HepG2 (cell line): ENCODE results near the gene CLEC16A. TPM values are rescaled to one million over a fixed set of nuclear protein-coding genes. Genes with fewer than 3 reads are reported as not detected.
A peak's percentile ranks its signal among the peaks of the same experiment; 100 is the strongest.

Experiments
- DPF2 ChIP-seq: sonication (generic); formaldehyde crosslinking; IDR thresholded peaks from 2 replicates; pipeline ENCODE4 v1.4.0; 2020; ENCODE audit warnings: mild to moderate bottlenecking, low read depth, missing genetic modification reagents, borderline replicate concordance
- HNRNPH1 ChIP-seq: fragments of 200-400 bp; formaldehyde crosslinking; optimal IDR thresholded peaks from 2 replicates; pipeline ENCODE3; 2017; ENCODE audit warnings: mild to moderate bottlenecking, low read depth, low read length
- KLF6 ChIP-seq: IDR thresholded peaks from 2 replicates; pipeline ENCODE4 v1.8.0; 2016; ENCODE audit warnings: missing biosample characterization, missing genetic modification reagents
- RCOR2 ChIP-seq: IDR thresholded peaks from 2 replicates; pipeline ENCODE4 v1.6.1; 2016; ENCODE audit warnings: missing biosample characterization, missing genetic modification reagents
- SSRP1 ChIP-seq: IDR thresholded peaks from 2 replicates; pipeline ENCODE4 v1.6.1; 2016; ENCODE audit warnings: control low read depth
- U2AF1 ChIP-seq: fragments of 200-400 bp; formaldehyde crosslinking; optimal IDR thresholded peaks from 2 replicates; pipeline ENCODE3; 2017; ENCODE audit warnings: mild to moderate bottlenecking, low read depth, low read length
- ZNF20 ChIP-seq: sonication (generic); formaldehyde crosslinking; IDR thresholded peaks from 2 replicates; pipeline ENCODE4 v1.4.0; 2020; ENCODE audit warnings: mild to moderate bottlenecking, moderate library complexity, missing genetic modification reagents
- ZNF274 ChIP-seq: sonication (generic); formaldehyde crosslinking; IDR thresholded peaks from 2 replicates; pipeline ENCODE4 v1.5.1; 2020; ENCODE audit warnings: mild to moderate bottlenecking, missing genetic modification reagents
- ZNF460 ChIP-seq: sonication (generic); formaldehyde crosslinking; IDR thresholded peaks from 2 replicates; pipeline ENCODE4 v1.5.1; 2020; ENCODE audit warnings: missing genetic modification reagents, mild to moderate bottlenecking, borderline replicate concordance
- ZNF550 ChIP-seq: sonication (generic); formaldehyde crosslinking; IDR thresholded peaks from 2 replicates; pipeline ENCODE4 v1.4.0; 2020; ENCODE audit warnings: mild to moderate bottlenecking, missing genetic modification reagents, borderline replicate concordance
- ZNF577 ChIP-seq: sonication (generic); formaldehyde crosslinking; IDR thresholded peaks from 2 replicates; pipeline ENCODE4 v1.4.0; 2020; ENCODE audit warnings: mild to moderate bottlenecking, low read depth, missing genetic modification reagents, borderline replicate concordance
- ZNF672 ChIP-seq: sonication (generic); formaldehyde crosslinking; IDR thresholded peaks from 2 replicates; pipeline ENCODE4 v1.8.1; 2022; ENCODE audit warnings: missing genetic modification reagents
- ZSCAN12 ChIP-seq: sonication (generic); formaldehyde crosslinking; IDR thresholded peaks from 2 replicates; pipeline ENCODE4 v1.9.0; 2021; ENCODE audit warnings: mild to moderate bottlenecking, missing genetic modification reagents
- polyA plus RNA-seq, 8 experiments: library from polyadenylated mRNA; depleted of rRNA in 3 of 8; stranded (reverse) in 7 of 8; unstranded in 1 of 8; fragments of >200 nt; fragmentation: Illumina TruSeq in 4 of 8; extraction: Trizol in 4 of 8; gene quantifications; 2 replicates each; pipeline versions ENCODE4 v1.2.1 to v1.2.3, GENCODE V29; 2011 to 2016; ENCODE audit warnings: low read depth in 4 of 8, missing spikeins in 1 of 8, mixed read lengths in 1 of 8; ENCODE audit not compliant: insufficient read depth in 1 of 8
- total RNA-seq, 5 experiments: library from RNA; depleted of rRNA; stranded (reverse); fragments of >200 nt; fragmentation: Illumina TruSeq; extraction: Trizol; gene quantifications; 2 replicates each; pipeline ENCODE4 v1.2.3, GENCODE V29; 2016; ENCODE audit warnings: low read depth in 1 of 5
- TF ChIP-seq, protein P1 (sequence below): sonication (generic); formaldehyde crosslinking; IDR thresholded peaks from 2 replicates; pipeline ENCODE4 v1.4.0; 2020; ENCODE audit warnings: missing genetic modification reagents
- TF ChIP-seq, protein P2 (sequence below): sonication (generic); formaldehyde crosslinking; IDR thresholded peaks from 2 replicates; pipeline ENCODE4 v1.4.0; 2020; ENCODE audit warnings: missing genetic modification reagents, borderline replicate concordance
- TF ChIP-seq, protein P3 (sequence below): sonication (generic); formaldehyde crosslinking; IDR thresholded peaks from 2 replicates; pipeline ENCODE4 v1.8.1; 2023; ENCODE audit warnings: mild to moderate bottlenecking, missing genetic modification reagents
- TF ChIP-seq, protein P4 (sequence below): sonication (generic); formaldehyde crosslinking; IDR thresholded peaks from 2 replicates; pipeline ENCODE4 v1.9.0; 2022; ENCODE audit warnings: missing genetic modification reagents, mild to moderate bottlenecking, borderline replicate concordance
- TF ChIP-seq, protein P5 (sequence below): sonication (generic); formaldehyde crosslinking; IDR thresholded peaks from 2 replicates; pipeline ENCODE4 v1.8.1; 2023; ENCODE audit warnings: missing genetic modification reagents, inconsistent platforms, borderline replicate concordance
- TF ChIP-seq, protein P6 (sequence below): sonication (generic); formaldehyde crosslinking; IDR thresholded peaks from 2 replicates; pipeline ENCODE4 v1.5.0; 2020; ENCODE audit warnings: mild to moderate bottlenecking, missing genetic modification reagents

Gene CLEC16A
- total and polyA plus RNA-seq, 2 of the 13 experiments (the other 11 are each of a cell fraction or from before 2014, with no cell fraction given) = 8.5 to 10.3 TPM

DNA sequence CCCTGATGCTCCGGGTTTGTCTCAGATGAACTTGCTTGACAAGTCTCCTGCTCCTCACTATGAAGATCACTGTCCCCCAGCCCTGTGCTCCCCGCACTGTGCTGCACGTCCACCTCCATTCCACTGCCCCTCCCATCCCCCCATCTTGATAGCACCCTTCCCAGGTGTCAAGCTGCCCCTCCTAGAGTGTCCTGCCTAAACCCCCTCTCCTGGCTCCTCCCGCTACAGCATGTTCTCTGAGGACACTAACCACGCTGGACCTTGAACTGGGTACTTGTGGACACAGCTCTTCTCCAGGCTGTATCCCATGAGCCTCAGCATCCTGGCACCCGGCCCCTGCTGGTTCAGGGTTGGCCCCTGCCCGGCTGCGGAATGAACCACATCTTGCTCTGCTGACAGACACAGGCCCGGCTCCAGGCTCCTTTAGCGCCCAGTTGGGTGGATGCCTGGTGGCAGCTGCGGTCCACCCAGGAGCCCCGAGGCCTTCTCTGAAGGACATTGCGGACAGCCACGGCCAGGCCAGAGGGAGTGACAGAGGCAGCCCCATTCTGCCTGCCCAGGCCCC, 20.6 kb upstream of the CLEC16A start (continued):
- TF ChIP-seq, protein P1, sequence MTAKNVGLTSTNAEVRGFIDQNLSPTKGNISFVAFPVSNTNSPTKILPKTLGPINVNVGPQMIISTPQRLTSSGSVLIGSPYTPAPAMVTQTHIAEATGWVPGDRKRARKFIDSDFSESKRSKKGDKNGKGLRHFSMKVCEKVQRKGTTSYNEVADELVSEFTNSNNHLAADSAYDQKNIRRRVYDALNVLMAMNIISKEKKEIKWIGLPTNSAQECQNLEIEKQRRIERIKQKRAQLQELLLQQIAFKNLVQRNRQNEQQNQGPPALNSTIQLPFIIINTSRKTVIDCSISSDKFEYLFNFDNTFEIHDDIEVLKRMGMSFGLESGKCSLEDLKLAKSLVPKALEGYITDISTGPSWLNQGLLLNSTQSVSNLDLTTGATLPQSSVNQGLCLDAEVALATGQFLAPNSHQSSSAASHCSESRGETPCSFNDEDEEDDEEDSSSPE (CRISPR knock-in tag) = no peak; the same call in 1 of the 2 replicates
- TF ChIP-seq ZNF20 (no peak), KLF6 (no peak), ZNF460 (CRISPR knock-in tag) (no peak), ZNF274 (CRISPR knock-in tag) (no peak), U2AF1 (no peak), RCOR2 (CRISPR knock-in tag) (peak; percentile 84), DPF2 (CRISPR knock-in tag) (no peak; the same call in 1 of the 2 replicates), SSRP1 (no peak), ZNF577 (CRISPR knock-in tag) (no peak), ZNF672 (CRISPR knock-in tag) (no peak), HNRNPH1 (peak; percentile 79), ZSCAN12 (no peak), ZNF550 (no peak)
- TF ChIP-seq, protein P2, sequence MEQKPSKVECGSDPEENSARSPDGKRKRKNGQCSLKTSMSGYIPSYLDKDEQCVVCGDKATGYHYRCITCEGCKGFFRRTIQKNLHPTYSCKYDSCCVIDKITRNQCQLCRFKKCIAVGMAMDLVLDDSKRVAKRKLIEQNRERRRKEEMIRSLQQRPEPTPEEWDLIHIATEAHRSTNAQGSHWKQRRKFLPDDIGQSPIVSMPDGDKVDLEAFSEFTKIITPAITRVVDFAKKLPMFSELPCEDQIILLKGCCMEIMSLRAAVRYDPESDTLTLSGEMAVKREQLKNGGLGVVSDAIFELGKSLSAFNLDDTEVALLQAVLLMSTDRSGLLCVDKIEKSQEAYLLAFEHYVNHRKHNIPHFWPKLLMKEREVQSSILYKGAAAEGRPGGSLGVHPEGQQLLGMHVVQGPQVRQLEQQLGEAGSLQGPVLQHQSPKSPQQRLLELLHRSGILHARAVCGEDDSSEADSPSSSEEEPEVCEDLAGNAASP (CRISPR knock-in tag) = peak; percentile 95
- TF ChIP-seq, protein P3, sequence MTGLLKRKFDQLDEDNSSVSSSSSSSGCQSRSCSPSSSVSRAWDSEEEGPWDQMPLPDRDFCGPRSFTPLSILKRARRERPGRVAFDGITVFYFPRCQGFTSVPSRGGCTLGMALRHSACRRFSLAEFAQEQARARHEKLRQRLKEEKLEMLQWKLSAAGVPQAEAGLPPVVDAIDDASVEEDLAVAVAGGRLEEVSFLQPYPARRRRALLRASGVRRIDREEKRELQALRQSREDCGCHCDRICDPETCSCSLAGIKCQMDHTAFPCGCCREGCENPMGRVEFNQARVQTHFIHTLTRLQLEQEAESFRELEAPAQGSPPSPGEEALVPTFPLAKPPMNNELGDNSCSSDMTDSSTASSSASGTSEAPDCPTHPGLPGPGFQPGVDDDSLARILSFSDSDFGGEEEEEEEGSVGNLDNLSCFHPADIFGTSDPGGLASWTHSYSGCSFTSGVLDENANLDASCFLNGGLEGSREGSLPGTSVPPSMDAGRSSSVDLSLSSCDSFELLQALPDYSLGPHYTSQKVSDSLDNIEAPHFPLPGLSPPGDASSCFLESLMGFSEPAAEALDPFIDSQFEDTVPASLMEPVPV = no peak
- TF ChIP-seq, protein P4, sequence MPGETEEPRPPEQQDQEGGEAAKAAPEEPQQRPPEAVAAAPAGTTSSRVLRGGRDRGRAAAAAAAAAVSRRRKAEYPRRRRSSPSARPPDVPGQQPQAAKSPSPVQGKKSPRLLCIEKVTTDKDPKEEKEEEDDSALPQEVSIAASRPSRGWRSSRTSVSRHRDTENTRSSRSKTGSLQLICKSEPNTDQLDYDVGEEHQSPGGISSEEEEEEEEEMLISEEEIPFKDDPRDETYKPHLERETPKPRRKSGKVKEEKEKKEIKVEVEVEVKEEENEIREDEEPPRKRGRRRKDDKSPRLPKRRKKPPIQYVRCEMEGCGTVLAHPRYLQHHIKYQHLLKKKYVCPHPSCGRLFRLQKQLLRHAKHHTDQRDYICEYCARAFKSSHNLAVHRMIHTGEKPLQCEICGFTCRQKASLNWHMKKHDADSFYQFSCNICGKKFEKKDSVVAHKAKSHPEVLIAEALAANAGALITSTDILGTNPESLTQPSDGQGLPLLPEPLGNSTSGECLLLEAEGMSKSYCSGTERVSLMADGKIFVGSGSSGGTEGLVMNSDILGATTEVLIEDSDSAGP (CRISPR knock-in tag) = peak; percentile 91; the same call in 1 of the 2 replicates
- TF ChIP-seq, protein P5, sequence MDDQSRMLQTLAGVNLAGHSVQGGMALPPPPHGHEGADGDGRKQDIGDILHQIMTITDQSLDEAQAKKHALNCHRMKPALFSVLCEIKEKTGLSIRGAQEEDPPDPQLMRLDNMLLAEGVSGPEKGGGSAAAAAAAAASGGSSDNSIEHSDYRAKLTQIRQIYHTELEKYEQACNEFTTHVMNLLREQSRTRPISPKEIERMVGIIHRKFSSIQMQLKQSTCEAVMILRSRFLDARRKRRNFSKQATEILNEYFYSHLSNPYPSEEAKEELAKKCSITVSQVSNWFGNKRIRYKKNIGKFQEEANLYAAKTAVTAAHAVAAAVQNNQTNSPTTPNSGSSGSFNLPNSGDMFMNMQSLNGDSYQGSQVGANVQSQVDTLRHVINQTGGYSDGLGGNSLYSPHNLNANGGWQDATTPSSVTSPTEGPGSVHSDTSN (CRISPR knock-in tag) = no peak
- TF ChIP-seq, protein P6, sequence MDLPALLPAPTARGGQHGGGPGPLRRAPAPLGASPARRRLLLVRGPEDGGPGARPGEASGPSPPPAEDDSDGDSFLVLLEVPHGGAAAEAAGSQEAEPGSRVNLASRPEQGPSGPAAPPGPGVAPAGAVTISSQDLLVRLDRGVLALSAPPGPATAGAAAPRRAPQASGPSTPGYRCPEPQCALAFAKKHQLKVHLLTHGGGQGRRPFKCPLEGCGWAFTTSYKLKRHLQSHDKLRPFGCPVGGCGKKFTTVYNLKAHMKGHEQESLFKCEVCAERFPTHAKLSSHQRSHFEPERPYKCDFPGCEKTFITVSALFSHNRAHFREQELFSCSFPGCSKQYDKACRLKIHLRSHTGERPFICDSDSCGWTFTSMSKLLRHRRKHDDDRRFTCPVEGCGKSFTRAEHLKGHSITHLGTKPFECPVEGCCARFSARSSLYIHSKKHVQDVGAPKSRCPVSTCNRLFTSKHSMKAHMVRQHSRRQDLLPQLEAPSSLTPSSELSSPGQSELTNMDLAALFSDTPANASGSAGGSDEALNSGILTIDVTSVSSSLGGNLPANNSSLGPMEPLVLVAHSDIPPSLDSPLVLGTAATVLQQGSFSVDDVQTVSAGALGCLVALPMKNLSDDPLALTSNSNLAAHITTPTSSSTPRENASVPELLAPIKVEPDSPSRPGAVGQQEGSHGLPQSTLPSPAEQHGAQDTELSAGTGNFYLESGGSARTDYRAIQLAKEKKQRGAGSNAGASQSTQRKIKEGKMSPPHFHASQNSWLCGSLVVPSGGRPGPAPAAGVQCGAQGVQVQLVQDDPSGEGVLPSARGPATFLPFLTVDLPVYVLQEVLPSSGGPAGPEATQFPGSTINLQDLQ (CRISPR knock-in tag) = no peak
